A549 (cell line): ENCODE results near the gene RAB27A. TPM values are rescaled to one million over a fixed set of nuclear protein-coding genes. Genes with fewer than 3 reads are reported as not detected.

ENCODE experiments used
- ATAC-seq, 2 experiments: fragments of 200-7000 bp in 1 of 2; fragments of >200 bp in 1 of 2; cut with Nextera tagmentation in 1 of 2; cut with Tn5 transposase in 1 of 2; 3 replicates each; pipeline versions ENCODE4 v1.8.0 to v1.9.1; 2018 to 2020; ENCODE audit warnings: mild to moderate bottlenecking in 1 of 2, moderate library complexity in 1 of 2
- CTCF ChIA-PET: fragments of 300-600 bp; sonication (Branson Sonifier 250); formaldehyde crosslinking; extraction: SDS; loops from one replicate; lab custom pipeline; 2021; ENCODE audit warnings: antibody characterized with exemption, inconsistent platforms; lab: Yijun Ruan, JAX
- POLR2A ChIA-PET: fragments of 350-600 bp; formaldehyde crosslinking; extraction: SDS; loops from one replicate; lab custom pipeline; 2021; ENCODE audit warnings: antibody characterized with exemption, inconsistent platforms; lab: Yijun Ruan, JAX
- DNase-seq, 2 experiments: peaks; one replicate each; pipeline versions ENCODE4 v3.0.0 to v3.0.0-alpha.2; 2011 to 2016; ENCODE audit warnings: low read depth in 1 of 2, low spot score in 1 of 2
- FAIRE-seq: peaks from 2 replicates; lab custom pipeline; 2011; peaks lifted over from hg19 to GRCh38; lab: Jason Lieb, UNC
- H3K27ac ChIP-seq, 2 experiments: fragments of >200 bp; sonication (Bioruptor Twin); formaldehyde crosslinking; 3 replicates each; pipeline ENCODE4 v1.5.1; 2016 to 2017
- H3K4me1 ChIP-seq: fragments of >200 bp; sonication (Bioruptor Twin); formaldehyde crosslinking; 3 replicates; pipeline ENCODE4 v1.6.1; 2016
- H3K4me2 ChIP-seq: fragments of >200 bp; sonication (Bioruptor Twin); formaldehyde crosslinking; 3 replicates; pipeline ENCODE4 v1.6.1; 2016
- H3K4me3 ChIP-seq: fragments of >200 bp; sonication (Bioruptor Twin); formaldehyde crosslinking; 3 replicates; pipeline ENCODE4 v1.5.1; 2016
- H3K9me3 ChIP-seq: fragments of >200 bp; sonication (Bioruptor Twin); formaldehyde crosslinking; 3 replicates; pipeline ENCODE4 v1.6.1; 2016
- BHLHE40 ChIP-seq: IDR thresholded peaks from 2 replicates; pipeline ENCODE4 v1.6.1; 2012; ENCODE audit warnings: low read depth, low read length, inconsistent platforms
- CBX8 ChIP-seq: fragments of 200-600 bp; sonication (generic); IDR thresholded peaks from 2 replicates; pipeline ENCODE4 v1.6.1; 2016
- CHD2 ChIP-seq: fragments of 150-350 bp; IDR thresholded peaks from 2 replicates; pipeline ENCODE4 v1.6.1; 2014; ENCODE audit warnings: low read length; ENCODE audit not compliant: partially characterized antibody
- EHF ChIP-seq: fragments of 250-450 bp; sonication (Bioruptor Pico); IDR thresholded peaks from 2 replicates; pipeline ENCODE4 v1.5.0; 2020; ENCODE audit warnings: mild to moderate bottlenecking
- EP300 ChIP-seq, 2 experiments: fragments of >200 bp; sonication (Bioruptor Twin); formaldehyde crosslinking; IDR thresholded peaks; 2 replicates in 1 of 2; 3 replicates in 1 of 2; pipeline ENCODE4 v1.6.1; 2016 to 2017
- ESRRA ChIP-seq: fragments of 150-350 bp; IDR thresholded peaks from 2 replicates; pipeline ENCODE4 v1.6.1; 2014; ENCODE audit warnings: mild to moderate bottlenecking, low read length, borderline replicate concordance
- GATA3 ChIP-seq: IDR thresholded peaks from 2 replicates; pipeline ENCODE4 v1.6.1; 2012; ENCODE audit warnings: borderline replicate concordance
- HEYL ChIP-seq: fragments of 250-450 bp; sonication (Bioruptor Pico); IDR thresholded peaks from 2 replicates; pipeline ENCODE4 v1.8.0; 2021; ENCODE audit warnings: mild to moderate bottlenecking, moderate library complexity
- HOXA7 ChIP-seq: fragments of 250-450 bp; sonication (Bioruptor Pico); IDR thresholded peaks from 2 replicates; pipeline ENCODE4 v1.5.0; 2020; ENCODE audit warnings: mild to moderate bottlenecking, moderate library complexity
- HOXB5 ChIP-seq: fragments of 250-450 bp; sonication (Bioruptor Pico); IDR thresholded peaks from 2 replicates; pipeline ENCODE4 v1.5.0; 2020; ENCODE audit warnings: mild to moderate bottlenecking, moderate library complexity
- JUNB ChIP-seq: fragments of >200 bp; sonication (Bioruptor Twin); formaldehyde crosslinking; IDR thresholded peaks from 2 replicates; pipeline ENCODE4 v1.6.1; 2016
- KDM1A ChIP-seq: fragments of 200-600 bp; sonication (generic); IDR thresholded peaks from 2 replicates; pipeline ENCODE4 v1.6.1; 2016; ENCODE audit warnings: low read depth, mild to moderate bottlenecking
- KDM5A ChIP-seq: fragments of 200-600 bp; sonication (generic); IDR thresholded peaks from 2 replicates; pipeline ENCODE4 v1.6.1; 2016; ENCODE audit warnings: antibody characterized with exemption, mild to moderate bottlenecking
- PHF8 ChIP-seq: fragments of 200-600 bp; sonication (generic); IDR thresholded peaks from 2 replicates; pipeline ENCODE4 v1.6.1; 2016; ENCODE audit warnings: low read depth, mild to moderate bottlenecking, antibody characterized with exemption, moderate library complexity, borderline replicate concordance
- SMC3 ChIP-seq: fragments of >200 bp; sonication (Bioruptor Twin); formaldehyde crosslinking; IDR thresholded peaks from 3 replicates; pipeline ENCODE4 v1.6.1; 2018; ENCODE audit warnings: inconsistent platforms
- SREBF2 ChIP-seq: fragments of 450-650 bp; IDR thresholded peaks from 2 replicates; pipeline ENCODE4 v1.6.1; 2014; ENCODE audit warnings: mild to moderate bottlenecking, moderate library complexity
- TP53 ChIP-seq: fragments of 250-450 bp; sonication (Bioruptor Pico); IDR thresholded peaks from 2 replicates; pipeline ENCODE4 v1.5.0; 2021; ENCODE audit warnings: mild to moderate bottlenecking, moderate library complexity
- ZC3H11A ChIP-seq: fragments of 450-650 bp; IDR thresholded peaks from 2 replicates; pipeline ENCODE4 v1.6.1; 2014; ENCODE audit warnings: antibody characterized with exemption, mild to moderate bottlenecking
- ZSCAN20 ChIP-seq: fragments of 250-450 bp; sonication (Bioruptor Pico); IDR thresholded peaks from 2 replicates; pipeline ENCODE4 v1.8.0; 2022; ENCODE audit warnings: mild to moderate bottlenecking, moderate library complexity
- WGBS: methylation state at CpG from one replicate; pipeline ENCODE4 v1.1.6; 2017; ENCODE audit errors: missing lambda C conversion rate; 5-methylcytosine and 5-hydroxymethylcytosine counted together
- polyA plus RNA-seq, 4 experiments: library from polyadenylated mRNA; depleted of rRNA in 3 of 4; stranded (reverse); fragments of >200 nt; fragmentation: RNase III in 1 of 4; extraction: RNeasy Plus Mini Kit Qiagen cat#74134 plus additional on column Dnase treatment in 1 of 4; gene quantifications; 2 replicates in 3 of 4; 3 replicates in 1 of 4; pipeline ENCODE4 v1.2.3, GENCODE V29; 2011 to 2017
- TF ChIP-seq, protein P1 (sequence below): IDR thresholded peaks from 2 replicates; pipeline ENCODE4 v1.6.1; 2012
- TF ChIP-seq, protein P2 (sequence below): fragments of 250-450 bp; sonication (Bioruptor Pico); IDR thresholded peaks from 2 replicates; pipeline ENCODE4 v1.5.0; 2020; ENCODE audit warnings: low read depth, mild to moderate bottlenecking, moderate library complexity
- TF ChIP-seq, protein P3 (sequence below): fragments of >200 bp; sonication (Bioruptor Twin); formaldehyde crosslinking; IDR thresholded peaks from 3 replicates; pipeline ENCODE4 v1.5.1; 2016
- TF ChIP-seq, protein P4 (sequence below): IDR thresholded peaks from 2 replicates; pipeline ENCODE4 v1.6.1; 2012; ENCODE audit warnings: low read depth, borderline replicate concordance

RAB27A gene
- polyA plus RNA-seq, 2 of the 4 experiments (the other 2 are of a cell fraction) = 8.1 to 17.0 TPM

DNA sequence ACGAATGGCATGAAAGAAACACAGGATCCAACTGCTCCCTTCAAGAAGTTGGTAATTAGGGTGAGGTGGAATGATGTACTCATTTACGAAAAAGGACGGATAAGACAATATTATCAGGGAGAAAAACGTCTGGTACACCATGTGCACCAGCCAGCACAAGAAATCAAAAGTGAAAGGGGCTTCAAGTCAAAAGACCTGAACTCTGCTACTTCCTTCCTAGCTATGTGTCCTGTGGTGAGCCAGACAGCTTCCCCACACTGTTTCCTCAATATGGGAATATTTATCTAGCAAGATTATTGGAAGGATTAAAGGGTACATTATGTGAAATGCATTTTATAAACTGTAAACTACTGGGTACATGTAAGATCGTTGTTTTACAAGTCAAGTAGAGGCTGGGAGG, 33.9 kb downstream of the RAB27A start:
- no peak for FAIRE-seq
- POLR2A ChIA-PET = no interaction called here
- H3K4me2 ChIP-seq = no peak overlapping the region

DNA sequence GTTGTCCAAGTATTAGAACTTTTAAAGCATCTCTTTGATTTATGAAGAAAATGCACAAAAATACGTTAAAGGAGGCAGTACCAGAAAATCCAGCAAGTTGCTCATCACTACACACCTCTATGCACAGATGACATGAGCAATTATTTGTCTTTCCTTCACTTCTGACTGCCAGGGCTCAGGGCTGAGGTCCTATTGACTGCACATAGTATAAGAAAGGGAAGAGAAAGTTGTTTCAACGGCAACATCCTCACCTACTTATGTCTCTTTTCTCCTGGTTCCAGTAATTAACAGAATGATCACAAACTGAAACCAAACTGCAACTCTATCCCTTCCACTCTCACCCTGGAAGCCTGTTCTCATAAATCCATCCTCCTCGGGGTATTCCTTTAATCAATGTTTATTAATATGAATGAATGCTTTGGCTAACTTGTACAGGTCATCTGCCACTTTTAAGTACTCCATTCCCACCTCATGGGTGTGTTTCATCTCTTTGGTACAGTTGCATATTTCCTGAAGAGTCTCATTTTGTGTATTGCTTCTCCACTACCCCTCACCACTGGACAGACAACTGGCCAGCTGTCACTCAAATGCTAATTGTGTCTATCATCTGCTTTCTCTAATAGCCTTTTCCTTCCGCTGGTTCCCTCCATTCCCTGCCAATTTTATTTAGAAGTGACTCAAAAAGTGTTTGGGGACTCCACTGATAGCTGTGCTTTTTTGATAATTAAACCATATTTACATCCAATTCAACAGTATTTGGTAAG, 34.5 kb downstream of the RAB27A start:
- no peak for DNase-seq
- Histone ChIP-seq H3K4me1 (peaks cover 15% of the 10 kb centered on the region; the same call in 2 of the 3 replicates), H3K4me2 (no peak overlapping the region), H3K27ac (no peak overlapping the region), H3K4me3 (no peak overlapping the region), H3K9me3 (no peaks in the 10 kb centered on the region)
- 58% methylated on average over 4 of the region's 4 CpGs for WGBS
- CTCF ChIA-PET = interaction anchor here (1.0 kb wide), 1 partner anchor 23 kb away, joined by 3 read pairs; no protein-coding TSS in a partner anchor
- TF ChIP-seq, protein P1, sequence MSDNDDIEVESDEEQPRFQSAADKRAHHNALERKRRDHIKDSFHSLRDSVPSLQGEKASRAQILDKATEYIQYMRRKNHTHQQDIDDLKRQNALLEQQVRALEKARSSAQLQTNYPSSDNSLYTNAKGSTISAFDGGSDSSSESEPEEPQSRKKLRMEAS = no peak
- TF ChIP-seq HOXA7 (CRISPR knock-in tag) = no peak
- TF ChIP-seq ZC3H11A = no peak
- TF ChIP-seq SREBF2 = no peak
- no peak for TF ChIP-seq CHD2
- TF ChIP-seq BHLHE40 = no peak
- no peak for TF ChIP-seq CBX8
- no peak for TF ChIP-seq ESRRA
- no peak for TF ChIP-seq TP53 (CRISPR knock-in tag)
- no peak for TF ChIP-seq JUNB
- POLR2A ChIA-PET = no interaction called here
- no peak for FAIRE-seq
- no peak for ATAC-seq

More for the DNA sequence above, 33.9 kb downstream of the RAB27A start:
- DNase-seq (no peak), ATAC-seq (no peak)
- 64% methylated on average over 5 of the region's 5 CpGs for WGBS
- H3K4me3 ChIP-seq = no peak overlapping the region
- peaks cover 9% of the 10 kb centered on the region; the same call in 2 of the 3 replicates for H3K4me1 ChIP-seq
- H3K27ac ChIP-seq = no peak overlapping the region
- TF ChIP-seq, protein P2, sequence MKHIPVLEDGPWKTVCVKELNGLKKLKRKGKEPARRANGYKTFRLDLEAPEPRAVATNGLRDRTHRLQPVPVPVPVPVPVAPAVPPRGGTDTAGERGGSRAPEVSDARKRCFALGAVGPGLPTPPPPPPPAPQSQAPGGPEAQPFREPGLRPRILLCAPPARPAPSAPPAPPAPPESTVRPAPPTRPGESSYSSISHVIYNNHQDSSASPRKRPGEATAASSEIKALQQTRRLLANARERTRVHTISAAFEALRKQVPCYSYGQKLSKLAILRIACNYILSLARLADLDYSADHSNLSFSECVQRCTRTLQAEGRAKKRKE = no peak
- no peak for TF ChIP-seq EHF (CRISPR knock-in tag)
- TF ChIP-seq HEYL (CRISPR knock-in tag) = no peak
- TF ChIP-seq SMC3 = no peak
- no peak for TF ChIP-seq GATA3
- TF ChIP-seq, protein P3, sequence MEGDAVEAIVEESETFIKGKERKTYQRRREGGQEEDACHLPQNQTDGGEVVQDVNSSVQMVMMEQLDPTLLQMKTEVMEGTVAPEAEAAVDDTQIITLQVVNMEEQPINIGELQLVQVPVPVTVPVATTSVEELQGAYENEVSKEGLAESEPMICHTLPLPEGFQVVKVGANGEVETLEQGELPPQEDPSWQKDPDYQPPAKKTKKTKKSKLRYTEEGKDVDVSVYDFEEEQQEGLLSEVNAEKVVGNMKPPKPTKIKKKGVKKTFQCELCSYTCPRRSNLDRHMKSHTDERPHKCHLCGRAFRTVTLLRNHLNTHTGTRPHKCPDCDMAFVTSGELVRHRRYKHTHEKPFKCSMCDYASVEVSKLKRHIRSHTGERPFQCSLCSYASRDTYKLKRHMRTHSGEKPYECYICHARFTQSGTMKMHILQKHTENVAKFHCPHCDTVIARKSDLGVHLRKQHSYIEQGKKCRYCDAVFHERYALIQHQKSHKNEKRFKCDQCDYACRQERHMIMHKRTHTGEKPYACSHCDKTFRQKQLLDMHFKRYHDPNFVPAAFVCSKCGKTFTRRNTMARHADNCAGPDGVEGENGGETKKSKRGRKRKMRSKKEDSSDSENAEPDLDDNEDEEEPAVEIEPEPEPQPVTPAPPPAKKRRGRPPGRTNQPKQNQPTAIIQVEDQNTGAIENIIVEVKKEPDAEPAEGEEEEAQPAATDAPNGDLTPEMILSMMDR = no peak
- no peak for TF ChIP-seq ZC3H11A
- TF ChIP-seq ZSCAN20 (CRISPR knock-in tag) = no peak
- no peak for TF ChIP-seq PHF8
- no peak for TF ChIP-seq KDM5A
- TF ChIP-seq EP300 (IDR thresholded peaks at IDR 0.05) = no peak
- no peak for TF ChIP-seq KDM1A
- TF ChIP-seq, protein P1 = no peak
- no peak for TF ChIP-seq HOXB5 (CRISPR knock-in tag)
- TF ChIP-seq, protein P4, sequence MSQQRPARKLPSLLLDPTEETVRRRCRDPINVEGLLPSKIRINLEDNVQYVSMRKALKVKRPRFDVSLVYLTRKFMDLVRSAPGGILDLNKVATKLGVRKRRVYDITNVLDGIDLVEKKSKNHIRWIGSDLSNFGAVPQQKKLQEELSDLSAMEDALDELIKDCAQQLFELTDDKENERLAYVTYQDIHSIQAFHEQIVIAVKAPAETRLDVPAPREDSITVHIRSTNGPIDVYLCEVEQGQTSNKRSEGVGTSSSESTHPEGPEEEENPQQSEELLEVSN = no peak
- no peaks in the 10 kb centered on the region for H3K9me3 ChIP-seq
- CTCF ChIA-PET = interaction anchor here (0.8 to 1.2 kb wide), 4 partner anchors 21 to 153 kb away, joined by 3 read pairs; partner anchors contain the start of genes CCPG1 and PIERCE2
